Peyer's patch (tissue), 4 donors: ENCODE measurements around the gene ELFN2.

Source experiments
- POLR2A ChIP-seq, 2 donors: fragments of 450-650 bp; IDR thresholded peaks; one replicate each; pipeline ENCODE4 v1.5.1; 2017; ENCODE audit warnings: antibody characterized with exemption in 2 of 2, mild to moderate bottlenecking in 2 of 2, moderate library complexity in 2 of 2
- TF ChIP-seq, protein P1 (sequence below), 6 experiments: fragments of 450-650 bp in 4 of 6; fragments of 200-600 bp in 2 of 6; sonication (generic) in 1 of 6; IDR thresholded peaks; one replicate each; pipeline ENCODE4 v1.5.1; 2017 to 2019; ENCODE audit warnings: antibody characterized with exemption in 6 of 6, mild to moderate bottlenecking in 3 of 6, moderate library complexity in 1 of 6

DNA sequence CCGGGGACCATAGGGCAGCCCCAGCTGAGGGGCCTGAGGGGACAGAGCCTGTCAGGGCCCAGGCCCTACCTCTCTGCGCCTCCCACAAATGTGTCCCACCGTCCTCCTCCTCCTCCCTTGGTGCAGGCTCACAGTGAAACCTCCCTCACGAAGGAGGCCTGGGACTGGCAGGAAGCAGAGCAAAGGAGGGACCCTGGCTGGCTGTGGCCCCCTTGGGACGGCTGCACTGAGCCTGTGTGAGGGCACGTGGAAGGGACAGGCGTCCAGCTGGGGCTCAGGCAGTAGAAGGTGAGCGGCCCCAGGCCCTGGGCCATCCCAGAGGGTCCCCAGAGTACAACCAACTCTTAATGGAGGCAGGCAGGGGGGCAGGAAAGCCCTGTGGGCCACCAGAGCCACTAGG, 60.7 kb downstream of the ELFN2 start:
- TF ChIP-seq POLR2A (IDR thresholded peaks at IDR 0.05): no peak
- TF ChIP-seq, protein P1, sequence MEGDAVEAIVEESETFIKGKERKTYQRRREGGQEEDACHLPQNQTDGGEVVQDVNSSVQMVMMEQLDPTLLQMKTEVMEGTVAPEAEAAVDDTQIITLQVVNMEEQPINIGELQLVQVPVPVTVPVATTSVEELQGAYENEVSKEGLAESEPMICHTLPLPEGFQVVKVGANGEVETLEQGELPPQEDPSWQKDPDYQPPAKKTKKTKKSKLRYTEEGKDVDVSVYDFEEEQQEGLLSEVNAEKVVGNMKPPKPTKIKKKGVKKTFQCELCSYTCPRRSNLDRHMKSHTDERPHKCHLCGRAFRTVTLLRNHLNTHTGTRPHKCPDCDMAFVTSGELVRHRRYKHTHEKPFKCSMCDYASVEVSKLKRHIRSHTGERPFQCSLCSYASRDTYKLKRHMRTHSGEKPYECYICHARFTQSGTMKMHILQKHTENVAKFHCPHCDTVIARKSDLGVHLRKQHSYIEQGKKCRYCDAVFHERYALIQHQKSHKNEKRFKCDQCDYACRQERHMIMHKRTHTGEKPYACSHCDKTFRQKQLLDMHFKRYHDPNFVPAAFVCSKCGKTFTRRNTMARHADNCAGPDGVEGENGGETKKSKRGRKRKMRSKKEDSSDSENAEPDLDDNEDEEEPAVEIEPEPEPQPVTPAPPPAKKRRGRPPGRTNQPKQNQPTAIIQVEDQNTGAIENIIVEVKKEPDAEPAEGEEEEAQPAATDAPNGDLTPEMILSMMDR (IDR thresholded peaks at IDR 0.05): no peak
